Keratinocyte (primary cell): ENCODE data around the gene RNU5D-1. TPM values are rescaled to one million over a fixed set of nuclear protein-coding genes. Genes with fewer than 3 reads are reported as not detected.
A peak's percentile ranks its signal among the peaks of the same experiment; 100 is the strongest.

Experiments
- DNase-seq: peaks from one replicate; pipeline ENCODE4 v3.0.0-alpha.2; 2011; ENCODE audit warnings: low read depth, missing footprints, low spot score
- FAIRE-seq: peaks from 2 replicates; lab custom pipeline; 2011; peaks lifted over from hg19 to GRCh38; lab: Jason Lieb, UNC
- H2AFZ ChIP-seq: 2 replicates; pipeline ENCODE4 v1.6.0; 2012; ENCODE audit warnings: low read length, control low read depth, inconsistent platforms; ENCODE audit not compliant: control insufficient read depth
- H3K27ac ChIP-seq: 2 replicates; pipeline ENCODE4 v1.5.1; 2011; ENCODE audit warnings: low read length; ENCODE audit not compliant: control insufficient read depth, insufficient read depth
- H3K27me3 ChIP-seq: 3 replicates; pipeline ENCODE4 v1.6.0; 2011; ENCODE audit warnings: low read length; ENCODE audit not compliant: control insufficient read depth, insufficient read depth; ENCODE audit errors: extremely low read depth
- H3K36me3 ChIP-seq, 2 experiments: 2 replicates in 1 of 2; 3 replicates in 1 of 2; pipeline ENCODE4 v1.5.1; 2011; ENCODE audit warnings: low read length in 2 of 2, mild to moderate bottlenecking in 1 of 2; ENCODE audit not compliant: control insufficient read depth in 2 of 2, insufficient read depth in 2 of 2; ENCODE audit errors: extremely low read depth in 1 of 2
- H3K4me1 ChIP-seq: 3 replicates; pipeline ENCODE4 v1.5.1; 2011; ENCODE audit warnings: low read length; ENCODE audit not compliant: control insufficient read depth, insufficient read depth; ENCODE audit errors: extremely low read depth
- H3K4me2 ChIP-seq: 3 replicates; pipeline ENCODE4 v1.6.0; 2011; ENCODE audit warnings: low read depth, low read length; ENCODE audit not compliant: control insufficient read depth, insufficient read depth; ENCODE audit errors: extremely low read depth
- H3K4me3 ChIP-seq, 3 experiments: fragments of 200-600 bp in 1 of 3; sonication (generic) in 1 of 3; 2 replicates in 2 of 3; 3 replicates in 1 of 3; pipeline ENCODE4 v1.5.1; 2011 to 2016; ENCODE audit warnings: low read length in 3 of 3, mild to moderate bottlenecking in 3 of 3, control low read depth in 2 of 3, inconsistent platforms in 1 of 3, low read depth in 1 of 3, mixed read lengths in 1 of 3, mixed run types in 1 of 3, moderate library complexity in 1 of 3; ENCODE audit not compliant: control insufficient read depth in 2 of 3, insufficient read depth in 2 of 3; ENCODE audit errors: extremely low read depth in 1 of 3
- H3K79me2 ChIP-seq: 2 replicates; pipeline ENCODE4 v1.6.0; 2012; ENCODE audit warnings: low read length; ENCODE audit not compliant: control insufficient read depth, insufficient read depth
- H3K9ac ChIP-seq: 3 replicates; pipeline ENCODE4 v1.6.0; 2011; ENCODE audit warnings: low read length; ENCODE audit not compliant: control insufficient read depth, insufficient read depth; ENCODE audit errors: extremely low read depth
- H3K9me1 ChIP-seq: 3 replicates; pipeline ENCODE4 v1.6.0; 2011; ENCODE audit warnings: low read length; ENCODE audit not compliant: control insufficient read depth, insufficient read depth; ENCODE audit errors: extremely low read depth
- H3K9me3 ChIP-seq: 2 replicates; pipeline ENCODE4 v1.5.1; 2012; ENCODE audit warnings: low read depth, low read length; ENCODE audit not compliant: control insufficient read depth
- H4K20me1 ChIP-seq: 3 replicates; pipeline ENCODE4 v1.6.0; 2011; ENCODE audit warnings: low read length; ENCODE audit not compliant: control insufficient read depth, insufficient read depth; ENCODE audit errors: extremely low read depth
- EZH2 ChIP-seq: IDR thresholded peaks from one replicate; pipeline ENCODE4 v1.6.1; 2012; ENCODE audit warnings: inconsistent platforms, mild to moderate bottlenecking, low read length, moderate library complexity
- dilution Hi-C: fragments of 300-500 bp; cut with MboI; formaldehyde crosslinking; loops from one replicate; pipeline ENCODE4 v1.7.0; 2020; ENCODE audit warnings: low sequenced_read_pairs; ENCODE audit not compliant: extremely low pct_ligation_motif_present
- polyA plus RNA-seq, 5 experiments: library from polyadenylated mRNA; depleted of rRNA in 3 of 5; stranded (reverse) in 3 of 5; stranded (forward) in 1 of 5; unstranded in 1 of 5; fragments of >200 nt; gene quantifications; 1 replicate in 1 of 5; 2 replicates in 3 of 5; 3 replicates in 1 of 5; pipeline versions ENCODE4 v1.2.1 to v1.2.3, GENCODE V29; 2011 to 2012; ENCODE audit warnings: missing spikeins in 2 of 5, low read depth in 1 of 5, low replicate concordance in 1 of 5
- TF ChIP-seq, protein P1 (sequence below), 3 experiments: IDR thresholded peaks in 1 of 3; conservative IDR thresholded peaks in 1 of 3; optimal IDR thresholded peaks in 1 of 3; 2 replicates in 2 of 3; 3 replicates in 1 of 3; pipeline versions ENCODE3 to v1.5.1; 2011; ENCODE audit warnings: low read length in 3 of 3, mild to moderate bottlenecking in 3 of 3, moderate library complexity in 2 of 3, control low read depth in 1 of 3, inconsistent platforms in 1 of 3; ENCODE audit not compliant: insufficient read depth in 2 of 3; ENCODE audit errors: extremely low read depth in 1 of 3

Gene RNU5D-1
- polyA plus RNA-seq, 1 donor (not counting 4 experiments of a cell fraction or from before 2014, with no cell fraction given), result not detected

DNA sequence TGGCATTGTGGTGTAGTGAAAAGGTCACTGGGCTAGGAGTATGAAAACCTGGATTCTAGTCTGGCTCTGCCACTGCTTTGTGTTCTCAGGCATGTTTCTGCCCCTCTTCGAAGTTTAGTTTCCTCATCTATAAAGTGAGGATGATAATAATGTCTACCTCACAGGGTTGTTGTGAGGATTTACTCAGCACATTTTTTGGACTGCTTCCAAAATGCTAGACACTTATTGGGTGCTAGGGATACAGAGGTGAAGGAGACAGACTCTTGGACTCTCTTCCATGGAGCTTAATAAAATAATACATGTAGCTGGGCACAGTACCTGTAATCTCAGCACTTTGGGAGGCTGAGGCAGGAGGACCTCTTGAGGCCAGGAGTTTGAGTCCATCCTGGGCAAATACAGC lies 12.2 kb upstream of the RNU5D-1 start:
- Histone ChIP-seq H2AFZ (no peak overlapping the region), H3K36me3 (peaks cover 0 to 30% of the 10 kb centered on the region in 2 experiments), H3K79me2 (peaks cover 33% of the 10 kb centered on the region), H3K4me3 (no peak overlapping the region), H3K27ac (no peak overlapping the region), H3K27me3 (no peaks in the 10 kb centered on the region), H3K4me2 (no peak overlapping the region), H3K9me1 (no peaks in the 10 kb centered on the region), H3K9me3 (no peaks in the 10 kb centered on the region), H3K4me1 (peaks cover 6% of the 10 kb centered on the region), H3K9ac (no peak overlapping the region), H4K20me1 (no peaks in the 10 kb centered on the region)
- TF ChIP-seq, protein P1, sequence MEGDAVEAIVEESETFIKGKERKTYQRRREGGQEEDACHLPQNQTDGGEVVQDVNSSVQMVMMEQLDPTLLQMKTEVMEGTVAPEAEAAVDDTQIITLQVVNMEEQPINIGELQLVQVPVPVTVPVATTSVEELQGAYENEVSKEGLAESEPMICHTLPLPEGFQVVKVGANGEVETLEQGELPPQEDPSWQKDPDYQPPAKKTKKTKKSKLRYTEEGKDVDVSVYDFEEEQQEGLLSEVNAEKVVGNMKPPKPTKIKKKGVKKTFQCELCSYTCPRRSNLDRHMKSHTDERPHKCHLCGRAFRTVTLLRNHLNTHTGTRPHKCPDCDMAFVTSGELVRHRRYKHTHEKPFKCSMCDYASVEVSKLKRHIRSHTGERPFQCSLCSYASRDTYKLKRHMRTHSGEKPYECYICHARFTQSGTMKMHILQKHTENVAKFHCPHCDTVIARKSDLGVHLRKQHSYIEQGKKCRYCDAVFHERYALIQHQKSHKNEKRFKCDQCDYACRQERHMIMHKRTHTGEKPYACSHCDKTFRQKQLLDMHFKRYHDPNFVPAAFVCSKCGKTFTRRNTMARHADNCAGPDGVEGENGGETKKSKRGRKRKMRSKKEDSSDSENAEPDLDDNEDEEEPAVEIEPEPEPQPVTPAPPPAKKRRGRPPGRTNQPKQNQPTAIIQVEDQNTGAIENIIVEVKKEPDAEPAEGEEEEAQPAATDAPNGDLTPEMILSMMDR (optimal IDR thresholded peaks at IDR 0.05 in 1 of 3, IDR thresholded peaks at IDR 0.05 in 1 of 3, conservative IDR thresholded peaks at IDR 0.05 in 1 of 3; ENCODE audit: extremely low read depth in 1 of 3, insufficient read depth in 2 of 3, low read length in 3 of 3), result no peak
- no peak for TF ChIP-seq EZH2
- no peak for DNase-seq
- FAIRE-seq, result no peak
- dilution Hi-C loops, result no loop called here

DNA sequence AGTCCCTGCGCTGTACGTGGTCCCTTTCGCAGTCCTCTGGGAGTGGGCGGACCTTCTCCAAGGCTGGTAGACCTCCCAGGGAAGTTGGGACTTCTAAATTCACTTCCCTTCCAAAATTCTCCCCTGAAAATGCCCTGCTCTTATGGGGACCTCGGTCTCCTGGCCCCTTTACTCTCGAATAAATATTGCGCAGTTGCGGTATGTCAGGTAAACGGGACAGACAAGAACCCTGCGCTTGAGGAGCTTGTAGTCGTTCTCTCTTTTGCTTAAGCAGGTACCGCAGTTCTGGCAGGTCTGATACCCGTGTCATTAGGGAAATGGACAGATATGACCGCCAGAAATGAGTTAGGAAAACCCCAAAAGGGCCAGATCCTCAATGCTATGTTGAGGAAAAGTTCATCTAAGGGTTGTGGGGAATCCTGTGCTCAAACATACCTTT lies 9.2 kb upstream of the RNU5D-1 start:
- dilution Hi-C loops, result no loop called here
- peak overlapping the region; percentile 98 for H2AFZ ChIP-seq
- no peak for DNase-seq

More for the DNA sequence above, 9.2 kb upstream of the RNU5D-1 start:
- FAIRE-seq, result no peak
- H3K36me3 ChIP-seq, result peaks cover 0 to 19% of the 10 kb centered on the region in 2 experiments
- no peaks in the 10 kb centered on the region for H3K27me3 ChIP-seq
- no peaks in the 10 kb centered on the region for H4K20me1 ChIP-seq
- peak overlapping the region; percentile 67 for H3K27ac ChIP-seq
- peak overlapping the region; percentile 97 for H3K4me2 ChIP-seq
- H3K9ac ChIP-seq, result peak overlapping the region; percentile 84
- peaks cover 6% of the 10 kb centered on the region for H3K4me1 ChIP-seq
- peaks cover 33% of the 10 kb centered on the region for H3K79me2 ChIP-seq
- H3K9me3 ChIP-seq, result no peaks in the 10 kb centered on the region
- no peaks in the 10 kb centered on the region for H3K9me1 ChIP-seq
- H3K4me3 ChIP-seq, result peak overlapping the region; percentile 57 to 95 (median 94)
- TF ChIP-seq, protein P1 (optimal IDR thresholded peaks at IDR 0.05 in 1 of 3, IDR thresholded peaks at IDR 0.05 in 1 of 3, conservative IDR thresholded peaks at IDR 0.05 in 1 of 3; ENCODE audit: extremely low read depth in 1 of 3, insufficient read depth in 2 of 3, low read length in 3 of 3), result no peak
- no peak for TF ChIP-seq EZH2
